Dermis blood vessel endothelial cell (primary cell): ENCODE results near the gene LGALS14. TPM values are rescaled to one million over a fixed set of nuclear protein-coding genes. Genes with fewer than 3 reads are reported as not detected.
"Not testable (repeated sequence)": the region's sequence is repeated elsewhere in the genome, so short reads cannot be mapped to it uniquely, and the experiment has no call there.

ENCODE experiments used
- DNase-seq: peaks from one replicate; pipeline ENCODE4 v3.0.0; 2010
- total RNA-seq: library from RNA; depleted of rRNA; stranded (reverse); fragments of >200 nt; gene quantifications from 2 replicates; pipeline ENCODE4 v1.2.3, GENCODE V29; 2014

LGALS14 gene
- total RNA-seq, 1 donor from 2014 or later, result not detected

GRCh38 chr19:39696387-39696786 is 7.9 kb upstream of the LGALS14 start:
- DNase-seq, result no peak

DNA sequence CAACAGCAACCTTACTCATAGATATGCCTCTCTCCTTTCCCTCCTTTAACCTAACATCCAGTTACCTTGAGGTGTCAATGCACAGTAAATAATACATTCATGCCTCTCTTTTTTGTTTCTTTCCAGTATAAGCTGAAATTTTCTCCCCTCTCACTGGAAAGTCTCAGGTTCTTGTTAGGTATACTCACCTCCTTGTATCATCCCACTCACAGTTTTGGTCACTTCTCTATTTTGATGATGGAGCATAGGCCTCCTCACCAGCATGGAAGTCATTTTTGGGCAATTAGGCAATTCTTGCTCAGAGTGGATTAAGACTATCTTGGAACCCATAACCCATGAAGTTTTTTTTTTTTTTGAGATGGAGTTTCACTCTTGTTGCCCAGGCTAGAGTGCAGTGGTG is 5.7 kb upstream of the LGALS14 start:
- no peak for DNase-seq

- no peak for DNase-seq
Measured at GRCh38 chr19:39701291-39701690, 3.0 kb upstream of the LGALS14 start.

- no peak for DNase-seq
Measured at GRCh38 chr19:39705578-39706188, 1.4 kb downstream of the LGALS14 start.

- no peak for DNase-seq
Measured at GRCh38 chr19:39708594-39708993, 4.3 kb downstream of the LGALS14 start.

GRCh38 chr19:39709026-39709872 is 5.0 kb downstream of the LGALS14 start:
- no peak for DNase-seq

- DNase-seq, result no peak
Measured at GRCh38 chr19:39710333-39710890, 6.1 kb downstream of the LGALS14 start.

DNA sequence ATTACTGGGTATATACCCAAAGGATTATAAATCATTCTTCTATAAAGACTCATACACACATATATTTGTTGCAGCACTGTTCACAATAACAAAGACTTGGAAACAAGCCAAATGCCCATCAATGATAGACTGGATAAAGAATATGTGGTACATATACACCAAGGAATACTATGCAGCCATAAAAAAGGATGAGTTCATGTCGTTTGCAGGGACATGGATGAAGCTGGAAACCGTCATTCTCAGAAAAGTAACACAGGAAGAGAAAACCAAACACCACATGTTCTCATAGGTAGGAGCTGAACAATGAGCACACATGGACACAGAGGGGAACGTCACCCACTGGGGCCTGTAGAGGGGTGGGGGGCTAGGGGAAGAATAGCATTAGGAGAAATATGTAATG is 15.9 kb downstream of the LGALS14 start:
- DNase-seq, result not testable (repeated sequence)

DNA sequence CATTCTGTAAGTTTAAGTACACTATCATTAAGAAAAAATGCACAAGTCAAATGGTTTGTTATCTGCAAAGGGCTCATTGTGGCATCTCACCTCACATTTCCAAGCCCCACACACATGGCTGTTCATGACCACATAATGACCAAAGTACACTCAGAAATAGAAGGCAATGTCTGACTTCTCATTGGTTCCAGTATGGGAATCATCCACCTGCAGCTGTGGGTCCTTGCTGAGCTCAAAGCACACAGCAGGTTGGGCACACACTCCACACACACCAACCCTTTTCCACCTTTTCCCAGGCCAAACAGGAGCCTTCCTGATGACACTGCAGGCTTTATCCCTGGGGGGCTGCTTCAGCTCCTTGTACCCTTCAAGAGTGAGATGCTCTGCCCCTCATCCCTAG is 21.7 kb downstream of the LGALS14 start:
- no peak for DNase-seq

- no peak for DNase-seq
Measured at GRCh38 chr19:39727070-39727800, 23.0 kb downstream of the LGALS14 start.

GRCh38 chr19:39728040-39728439 is 23.8 kb downstream of the LGALS14 start:
- no peak for DNase-seq

DNA sequence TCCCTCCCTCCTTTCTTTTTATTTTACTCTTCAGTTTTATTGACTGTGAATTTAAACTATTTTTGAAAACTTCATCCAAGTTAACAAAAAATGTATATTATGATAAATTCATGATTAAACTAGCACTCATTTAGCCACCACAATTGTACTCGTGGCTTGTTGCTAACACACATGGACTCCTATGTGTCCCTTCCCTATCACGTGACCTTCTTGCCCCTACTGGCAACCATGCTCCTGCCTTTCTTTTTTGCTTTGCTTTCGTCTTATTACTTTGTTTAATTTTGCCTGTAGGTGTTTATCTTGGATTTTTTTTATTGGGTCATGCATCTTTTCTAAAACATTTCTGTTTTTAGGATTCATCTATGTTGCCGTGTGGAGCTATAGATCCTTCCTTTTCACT is 25.3 kb downstream of the LGALS14 start:
- DNase-seq, result no peak

- no peak for DNase-seq
Measured at GRCh38 chr19:39731685-39732084, 27.4 kb downstream of the LGALS14 start.

GRCh38 chr19:39733841-39734240 is 29.6 kb downstream of the LGALS14 start:
- no peak for DNase-seq

DNA sequence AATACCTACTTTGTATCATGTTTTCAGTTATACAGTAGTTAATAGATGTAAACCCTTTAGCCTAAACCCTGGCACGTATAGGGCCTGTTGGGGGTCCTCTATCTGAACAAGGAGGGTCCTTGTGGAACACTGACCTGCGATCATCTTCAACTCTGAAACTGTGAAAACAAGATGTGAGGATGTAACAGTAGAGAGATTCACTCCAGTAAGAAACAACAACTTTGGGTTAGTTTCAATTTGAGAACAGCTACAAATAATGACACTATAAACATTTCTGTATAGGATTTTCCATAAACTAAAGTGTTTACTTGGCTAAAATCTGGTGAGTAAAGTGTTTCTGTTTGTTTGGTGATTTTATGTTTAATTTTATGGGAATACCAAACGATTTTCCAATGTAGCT is 31.4 kb downstream of the LGALS14 start:
- no peak for DNase-seq

DNA sequence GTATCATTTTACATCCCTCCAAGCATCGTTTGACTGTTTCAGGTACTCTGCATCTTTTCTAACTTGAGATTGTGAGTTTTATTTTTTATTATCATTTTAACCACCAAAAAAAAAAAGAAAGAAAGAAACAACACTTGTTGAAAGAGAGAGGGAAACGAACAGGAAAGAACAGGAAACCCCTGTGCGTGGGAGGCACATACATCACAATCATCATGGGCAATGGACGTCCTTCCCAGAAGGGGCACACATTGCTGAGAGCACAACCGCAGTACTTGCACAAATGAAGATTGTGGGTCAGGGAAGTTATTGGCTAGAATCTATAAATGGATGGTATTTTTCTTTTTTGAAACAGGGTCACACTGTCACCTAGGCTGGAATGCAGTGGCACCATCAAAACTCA is 31.8 kb downstream of the LGALS14 start:
- no peak for DNase-seq

DNA sequence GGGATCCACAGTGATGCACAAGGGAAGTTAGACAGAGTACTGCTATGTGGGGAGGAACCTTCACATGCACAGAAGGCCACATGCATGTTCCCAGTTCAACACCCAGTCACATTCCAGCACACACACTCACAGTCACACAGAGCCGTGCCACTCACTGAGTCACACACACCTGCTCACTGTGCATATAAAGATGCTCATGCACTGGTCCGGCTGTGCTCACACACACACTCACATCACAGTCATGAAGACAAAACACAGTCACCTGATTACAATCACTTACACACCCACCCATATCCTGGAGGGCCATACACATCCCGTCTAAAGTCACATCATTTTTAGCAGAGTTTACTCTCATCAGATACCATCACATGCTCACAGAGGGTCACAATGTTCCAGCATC is 33.1 kb downstream of the LGALS14 start:
- DNase-seq, result no peak

GRCh38 chr19:39737891-39738290 is 33.6 kb downstream of the LGALS14 start, which contains the start of gene CLC:
Gene CLC, minus strand, starts transcription at chr19:39738029. Its CDS starts 77 bp downstream, at chr19:39737952.
- DNase-seq, result no peak

- DNase-seq, result no peak
Measured at GRCh38 chr19:39738814-39739213, 34.5 kb downstream of the LGALS14 start.

- DNase-seq, result no peak
Measured at GRCh38 chr19:39740395-39740794, 36.1 kb downstream of the LGALS14 start.

DNA sequence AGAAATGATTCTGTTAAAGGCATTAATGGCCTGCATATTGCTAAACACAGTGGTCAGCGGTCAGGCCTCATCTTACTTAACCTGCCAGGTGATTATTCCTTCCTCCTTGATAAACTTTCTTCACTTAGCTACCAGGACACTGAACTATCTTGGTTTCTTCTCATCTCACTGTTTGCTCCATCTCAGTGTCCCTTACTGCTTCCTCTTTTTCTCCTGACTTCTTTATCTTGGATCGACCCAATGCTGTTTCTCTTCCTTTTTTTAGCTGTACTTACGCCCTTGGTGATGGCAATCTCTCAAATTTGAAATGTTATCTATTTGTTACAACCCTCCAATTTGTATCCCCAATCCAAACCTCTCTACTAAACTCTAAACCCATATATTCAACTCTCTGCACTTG is 41.4 kb downstream of the LGALS14 start:
- DNase-seq, result no peak

DNA sequence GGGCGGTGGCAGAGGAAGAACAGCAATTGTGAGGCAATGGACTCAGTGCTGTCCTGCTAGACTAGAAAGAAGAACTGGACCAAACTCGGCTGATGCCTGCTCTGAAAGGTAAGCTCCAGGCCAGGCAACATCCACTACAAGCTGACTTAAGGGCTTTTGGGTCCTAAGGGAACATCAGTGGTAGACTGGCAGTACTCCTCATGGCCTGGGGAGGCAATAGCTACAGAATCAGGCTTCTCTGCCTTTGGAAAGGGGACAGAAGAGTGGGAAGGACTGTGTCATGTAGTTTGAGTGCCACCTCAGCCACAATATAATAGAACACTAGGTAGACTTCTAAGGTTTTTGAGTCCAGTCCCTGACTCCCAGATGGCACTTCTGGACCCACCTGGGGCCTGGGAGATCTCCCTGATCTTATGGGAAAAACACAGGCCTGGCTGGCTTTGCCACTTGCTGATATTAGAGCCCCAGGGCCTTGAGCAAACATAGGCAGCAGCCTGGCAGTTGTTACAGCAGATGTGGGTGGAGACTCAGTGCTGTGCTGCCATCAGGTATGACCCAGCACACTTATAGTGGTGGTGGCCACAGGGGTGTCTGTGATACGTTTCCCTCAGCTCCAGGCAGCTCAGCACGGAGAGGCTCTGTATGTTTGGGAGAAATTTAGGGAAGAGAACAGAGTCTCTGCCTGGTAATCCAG is 42.7 kb downstream of the LGALS14 start:
- DNase-seq, result no peak

GRCh38 chr19:39749981-39750380 is 45.7 kb downstream of the LGALS14 start:
- no peak for DNase-seq
